Coronary artery (tissue), 2 donors: Measurements from ENCODE around the gene C3orf70.

Experiments used
- DNase-seq: peaks from one replicate; pipeline ENCODE4 v3.0.0-alpha.2; 2017; ENCODE audit warnings: low spot score
- H3K27ac ChIP-seq, 2 donors: fragments of 200-600 bp; sonication (generic); one replicate each; pipeline ENCODE4 v1.5.1; 2016 to 2019
- H3K4me3 ChIP-seq: fragments of 200-600 bp; sonication (generic); 2 replicates; pipeline ENCODE4 v1.5.1; 2016; ENCODE audit warnings: mild to moderate bottlenecking, moderate library complexity
- CTCF ChIP-seq: fragments of 200-600 bp; sonication (generic); IDR thresholded peaks from one replicate; pipeline ENCODE4 v1.5.1; 2019; ENCODE audit warnings: antibody characterized with exemption

Gene C3orf70

GRCh38 chr3:185103359-185104127, 49.3 kb downstream of the C3orf70 start:
- no peak for DNase-seq

GRCh38 chr3:185094697-185095096, 58.2 kb downstream of the C3orf70 start:
- DNase-seq = no peak
- H3K27ac ChIP-seq = no peak overlapping the region
- no peak overlapping the region for H3K4me3 ChIP-seq
- TF ChIP-seq CTCF = no peak

More at GRCh38 chr3:185103359-185104127, 49.3 kb downstream of the C3orf70 start:
- TF ChIP-seq CTCF = no peak
- Histone ChIP-seq H3K4me3 (no peak overlapping the region), H3K27ac (no peak overlapping the region)

GRCh38 chr3:185093116-185093515, 59.7 kb downstream of the C3orf70 start:
- Histone ChIP-seq H3K27ac (no peak overlapping the region), H3K4me3 (no peak overlapping the region)
- no peak for DNase-seq
- no peak for TF ChIP-seq CTCF

GRCh38 chr3:185090811-185091210, 62.0 kb downstream of the C3orf70 start:
- no peak overlapping the region for H3K4me3 ChIP-seq
- H3K27ac ChIP-seq = no peak overlapping the region
- no peak for DNase-seq
- no peak for TF ChIP-seq CTCF

GRCh38 chr3:185089751-185090150, 63.1 kb downstream of the C3orf70 start:
- TF ChIP-seq CTCF = no peak
- DNase-seq = no peak
- H3K4me3 ChIP-seq = no peak overlapping the region

GRCh38 chr3:185089343-185089742, 63.5 kb downstream of the C3orf70 start:
- no peak for TF ChIP-seq CTCF
- no peak overlapping the region for H3K27ac ChIP-seq
- H3K4me3 ChIP-seq = no peak overlapping the region
- no peak for DNase-seq

More at GRCh38 chr3:185089751-185090150, 63.1 kb downstream of the C3orf70 start:
- H3K27ac ChIP-seq = no peak overlapping the region

- DNase-seq = no peak
- no peak overlapping the region for H3K27ac ChIP-seq
- TF ChIP-seq CTCF = no peak
- no peak overlapping the region for H3K4me3 ChIP-seq
Observed at GRCh38 chr3:185087419-185087818, 65.4 kb downstream of the C3orf70 start.
